MM.1S (cell line): ENCODE data around the gene CPB2.
A peak's percentile ranks its signal among the peaks of the same experiment; 100 is the strongest.

ENCODE experiments used
- DNase-seq: peaks from one replicate; pipeline ENCODE4 v3.0.0-alpha.2; 2015
- H2AFZ ChIP-seq: fragments of 300-600 bp; sonication (generic); 2 replicates; pipeline ENCODE4 v1.6.0; 2016; ENCODE audit warnings: antibody characterized with exemption, low read length
- H3F3A ChIP-seq: fragments of 300-600 bp; sonication (generic); 2 replicates; pipeline ENCODE4 v1.6.1; 2016; ENCODE audit warnings: mild to moderate bottlenecking, antibody characterized with exemption, low read length, moderate library complexity, mixed read lengths; ENCODE audit not compliant: insufficient read depth
- H3K27ac ChIP-seq: fragments of 300-600 bp; sonication (generic); 2 replicates; pipeline ENCODE4 v1.5.1; 2016; ENCODE audit warnings: mild to moderate bottlenecking, low read length
- H3K27me3 ChIP-seq: fragments of 300-600 bp; sonication (generic); replicated peaks from 2 replicates; pipeline ENCODE4 v1.6.0; 2016; ENCODE audit warnings: low read length; ENCODE audit not compliant: insufficient read depth
- H3K36me3 ChIP-seq: fragments of 300-600 bp; sonication (generic); replicated peaks from 2 replicates; pipeline ENCODE4 v1.6.1; 2016; ENCODE audit warnings: mild to moderate bottlenecking, low read length, mixed read lengths; ENCODE audit not compliant: insufficient read depth
- H3K4me1 ChIP-seq: fragments of 300-600 bp; sonication (generic); 2 replicates; pipeline ENCODE4 v1.6.1; 2016; ENCODE audit warnings: low read length, mixed read lengths
- H3K4me2 ChIP-seq: fragments of 300-600 bp; sonication (generic); 2 replicates; pipeline ENCODE4 v1.6.0; 2016; ENCODE audit warnings: low read depth, low read length
- H3K4me3 ChIP-seq: fragments of 300-600 bp; sonication (generic); 2 replicates; pipeline ENCODE4 v1.5.1; 2016; ENCODE audit warnings: low read length, mixed read lengths
- H3K79me2 ChIP-seq: fragments of 300-600 bp; sonication (generic); 2 replicates; pipeline ENCODE4 v1.6.1; 2016; ENCODE audit warnings: mixed run types, low read length, mixed read lengths
- H3K9ac ChIP-seq: fragments of 300-600 bp; sonication (generic); 2 replicates; pipeline ENCODE4 v1.6.1; 2016; ENCODE audit warnings: low read length, mixed read lengths
- H3K9me2 ChIP-seq: fragments of 300-600 bp; sonication (generic); replicated peaks from 2 replicates; pipeline ENCODE4 v1.6.1; 2016; ENCODE audit warnings: mild to moderate bottlenecking, low read length, mixed read lengths; ENCODE audit not compliant: insufficient read depth
- H3K9me3 ChIP-seq: fragments of 300-600 bp; sonication (generic); replicated peaks from 2 replicates; pipeline ENCODE4 v1.6.1; 2016; ENCODE audit warnings: mild to moderate bottlenecking, low read length, mixed read lengths; ENCODE audit not compliant: insufficient read depth
- H4K20me1 ChIP-seq: fragments of 300-600 bp; sonication (generic); 2 replicates; pipeline ENCODE4 v1.6.1; 2016; ENCODE audit warnings: mild to moderate bottlenecking, low read length, moderate library complexity, mixed read lengths; ENCODE audit not compliant: insufficient read depth
- EZH2 ChIP-seq: fragments of 300-600 bp; sonication (generic); optimal IDR thresholded peaks from 2 replicates; pipeline ENCODE3; 2017; ENCODE audit warnings: low read depth, mild to moderate bottlenecking, antibody characterized with exemption, low read length, mixed read lengths
- EZH2phosphoT487 ChIP-seq: fragments of 300-600 bp; sonication (generic); IDR thresholded peaks from 2 replicates; pipeline ENCODE4 v1.6.1; 2018; ENCODE audit warnings: antibody characterized with exemption, low read length
- TF ChIP-seq, protein P1 (sequence below): fragments of 300-600 bp; sonication (generic); IDR thresholded peaks from 2 replicates; pipeline ENCODE4 v1.5.1; 2016; ENCODE audit warnings: antibody characterized with exemption, low read length, mixed read lengths

The CPB2 gene

DNA sequence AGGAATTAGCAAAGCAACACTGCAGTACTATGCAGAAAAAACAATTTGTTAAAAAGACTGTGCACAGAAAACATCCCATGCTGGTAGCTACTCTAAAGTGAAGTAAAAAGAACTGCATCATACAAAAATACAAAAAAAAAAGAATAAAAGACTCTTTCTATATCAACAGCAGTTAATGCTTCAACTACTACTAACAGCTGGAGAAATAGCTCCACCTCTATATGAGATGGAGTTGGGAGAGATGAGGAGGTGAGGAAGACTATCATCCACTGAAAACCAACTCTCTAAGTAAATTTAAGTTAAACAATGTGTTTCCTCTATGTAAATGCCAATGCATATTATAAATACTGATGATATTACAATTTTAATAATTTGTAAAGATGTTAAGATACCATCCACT lies 54.1 kb downstream of the CPB2 start:
- DNase-seq, result no peak
- H3K27me3 ChIP-seq, result no peaks in the 10 kb centered on the region
- peaks cover 52% of the 10 kb centered on the region for H3K79me2 ChIP-seq
- H3K9me2 ChIP-seq, result no peaks in the 10 kb centered on the region
- no peaks in the 10 kb centered on the region for H4K20me1 ChIP-seq
- no peak overlapping the region for H2AFZ ChIP-seq
- H3K27ac ChIP-seq, result no peak overlapping the region
- H3K36me3 ChIP-seq, result no peaks in the 10 kb centered on the region
- no peak overlapping the region for H3K9ac ChIP-seq
- TF ChIP-seq EZH2phosphoT487 (no peak), EZH2 (no peak)
- TF ChIP-seq, protein P1, sequence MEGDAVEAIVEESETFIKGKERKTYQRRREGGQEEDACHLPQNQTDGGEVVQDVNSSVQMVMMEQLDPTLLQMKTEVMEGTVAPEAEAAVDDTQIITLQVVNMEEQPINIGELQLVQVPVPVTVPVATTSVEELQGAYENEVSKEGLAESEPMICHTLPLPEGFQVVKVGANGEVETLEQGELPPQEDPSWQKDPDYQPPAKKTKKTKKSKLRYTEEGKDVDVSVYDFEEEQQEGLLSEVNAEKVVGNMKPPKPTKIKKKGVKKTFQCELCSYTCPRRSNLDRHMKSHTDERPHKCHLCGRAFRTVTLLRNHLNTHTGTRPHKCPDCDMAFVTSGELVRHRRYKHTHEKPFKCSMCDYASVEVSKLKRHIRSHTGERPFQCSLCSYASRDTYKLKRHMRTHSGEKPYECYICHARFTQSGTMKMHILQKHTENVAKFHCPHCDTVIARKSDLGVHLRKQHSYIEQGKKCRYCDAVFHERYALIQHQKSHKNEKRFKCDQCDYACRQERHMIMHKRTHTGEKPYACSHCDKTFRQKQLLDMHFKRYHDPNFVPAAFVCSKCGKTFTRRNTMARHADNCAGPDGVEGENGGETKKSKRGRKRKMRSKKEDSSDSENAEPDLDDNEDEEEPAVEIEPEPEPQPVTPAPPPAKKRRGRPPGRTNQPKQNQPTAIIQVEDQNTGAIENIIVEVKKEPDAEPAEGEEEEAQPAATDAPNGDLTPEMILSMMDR, result no peak
- H3K4me1 ChIP-seq, result peaks cover 10% of the 10 kb centered on the region; the same call in 1 of the 2 replicates
- H3F3A ChIP-seq, result peaks cover 8% of the 10 kb centered on the region; the same call in 1 of the 2 replicates
- H3K4me2 ChIP-seq, result peak overlapping the region; percentile 68; the same call in 1 of the 2 replicates
- H3K9me3 ChIP-seq, result no peaks in the 10 kb centered on the region
- no peak overlapping the region for H3K4me3 ChIP-seq

DNA sequence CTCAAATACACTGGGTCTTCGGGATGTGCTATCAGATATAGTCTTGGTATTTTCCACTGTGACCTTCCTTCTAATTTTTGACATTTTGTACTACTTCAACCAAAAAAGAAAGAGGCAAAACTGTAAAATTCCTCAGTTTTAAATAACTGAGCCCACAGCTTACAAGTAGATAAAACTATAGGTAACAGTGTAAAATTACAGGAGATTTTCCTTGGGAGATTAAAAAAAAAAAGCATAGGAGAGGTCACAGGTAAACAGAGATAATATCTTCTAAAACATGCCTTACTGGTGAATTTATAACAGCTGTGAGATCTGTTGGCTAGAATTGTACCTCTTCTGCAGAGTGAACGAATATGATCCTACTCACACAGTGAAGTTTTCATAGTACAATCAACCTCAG lies 59.4 kb downstream of the CPB2 start:
- H3K36me3 ChIP-seq, result no peaks in the 10 kb centered on the region
- no peaks in the 10 kb centered on the region for H3K27me3 ChIP-seq
- no peak overlapping the region for H2AFZ ChIP-seq
- H3K9ac ChIP-seq, result no peak overlapping the region
- H4K20me1 ChIP-seq, result no peaks in the 10 kb centered on the region
- H3K27ac ChIP-seq, result no peak overlapping the region
- no peak overlapping the region for H3K4me3 ChIP-seq
- H3K79me2 ChIP-seq, result peaks cover 38% of the 10 kb centered on the region
- no peak overlapping the region for H3K4me2 ChIP-seq
- no peaks in the 10 kb centered on the region for H3K4me1 ChIP-seq
- H3K9me2 ChIP-seq, result no peaks in the 10 kb centered on the region
- H3K9me3 ChIP-seq, result no peaks in the 10 kb centered on the region
- no peaks in the 10 kb centered on the region for H3F3A ChIP-seq
- no peak for TF ChIP-seq EZH2
- no peak for DNase-seq

DNA sequence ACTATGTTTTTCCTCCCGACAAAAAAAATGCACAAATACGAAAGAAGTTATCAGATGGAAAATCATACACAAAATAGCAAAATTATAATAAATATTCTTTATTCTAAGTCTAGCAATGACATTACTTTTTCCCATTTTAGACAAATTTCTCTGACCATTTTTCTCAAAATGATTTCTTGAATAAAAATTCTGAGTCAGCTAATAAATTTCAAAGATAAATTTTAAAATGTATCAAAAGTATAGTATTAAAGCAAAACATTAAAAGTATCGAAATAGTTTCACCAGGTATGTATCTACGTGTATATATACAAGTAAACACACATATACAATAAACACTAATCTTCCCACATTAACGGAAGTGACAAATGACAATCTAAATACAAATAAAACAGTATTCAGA lies 61.2 kb downstream of the CPB2 start:
- peaks cover 22% of the 10 kb centered on the region for H3K79me2 ChIP-seq
- no peak for DNase-seq
- H3K9ac ChIP-seq, result no peak overlapping the region
- H3K27ac ChIP-seq, result no peak overlapping the region
- no peak overlapping the region for H3K4me2 ChIP-seq
- H3K4me1 ChIP-seq, result no peaks in the 10 kb centered on the region
- H3K36me3 ChIP-seq, result no peaks in the 10 kb centered on the region
- no peaks in the 10 kb centered on the region for H3F3A ChIP-seq
- TF ChIP-seq EZH2, result no peak
- TF ChIP-seq, protein P1, result no peak
- TF ChIP-seq EZH2phosphoT487, result no peak
- H3K4me3 ChIP-seq, result no peak overlapping the region
- no peaks in the 10 kb centered on the region for H3K9me3 ChIP-seq
- H3K27me3 ChIP-seq, result no peaks in the 10 kb centered on the region
- no peaks in the 10 kb centered on the region for H4K20me1 ChIP-seq
- no peaks in the 10 kb centered on the region for H3K9me2 ChIP-seq
- no peak overlapping the region for H2AFZ ChIP-seq

- H3K4me2 ChIP-seq, result no peak overlapping the region
- no peak overlapping the region for H3K27ac ChIP-seq
- no peaks in the 10 kb centered on the region for H3K4me1 ChIP-seq
- TF ChIP-seq, protein P1, result no peak
- no peak for TF ChIP-seq EZH2phosphoT487
- TF ChIP-seq EZH2, result no peak
- no peaks in the 10 kb centered on the region for H3K36me3 ChIP-seq
- no peak overlapping the region for H2AFZ ChIP-seq
- H3K9ac ChIP-seq, result no peak overlapping the region
- no peaks in the 10 kb centered on the region for H3F3A ChIP-seq
- H3K4me3 ChIP-seq, result no peak overlapping the region
- H3K9me3 ChIP-seq, result no peaks in the 10 kb centered on the region
- peaks cover 7% of the 10 kb centered on the region; the same call in 1 of the 2 replicates for H3K79me2 ChIP-seq
- no peaks in the 10 kb centered on the region for H3K9me2 ChIP-seq
- DNase-seq, result no peak
- H3K27me3 ChIP-seq, result no peaks in the 10 kb centered on the region
- no peaks in the 10 kb centered on the region for H4K20me1 ChIP-seq
These were observed 63.4 kb downstream of the CPB2 start for GRCh38 chr13:46041419-46041839.
